Thyroid gland (tissue), 4 donors: ENCODE measurements around the gene AGXT2. TPM values are rescaled to one million over a fixed set of nuclear protein-coding genes. Genes with fewer than 3 reads are reported as not detected.

Source experiments
- DNase-seq, 2 donors: peaks; one replicate each; pipeline ENCODE4 v3.0.0-alpha.2; 2019
- H3K27ac ChIP-seq, 3 donors: fragments of 200-600 bp; sonication (generic); 1 replicate in 2 of 3; 2 replicates in 1 of 3; pipeline ENCODE4 v1.5.1; 2016 to 2019; ENCODE audit warnings: mild to moderate bottlenecking in 1 of 3, moderate library complexity in 1 of 3
- H3K27me3 ChIP-seq: fragments of 200-600 bp; sonication (generic); one replicate; pipeline ENCODE4 v1.5.1; 2019
- H3K36me3 ChIP-seq, 2 donors: fragments of 200-600 bp; sonication (generic); one replicate each; pipeline ENCODE4 v1.5.1; 2016 to 2019
- H3K4me1 ChIP-seq, 2 donors: fragments of 200-600 bp; sonication (generic); one replicate each; pipeline ENCODE4 v1.5.1; 2017 to 2019
- H3K4me3 ChIP-seq, 3 donors: fragments of 200-600 bp; sonication (generic); replicated peaks in 1 of 3; 1 replicate in 2 of 3; 2 replicates in 1 of 3; pipeline ENCODE4 v1.5.1; 2016; ENCODE audit warnings: mild to moderate bottlenecking in 1 of 3
- H3K9me3 ChIP-seq: fragments of 200-600 bp; sonication (generic); one replicate; pipeline ENCODE4 v1.5.1; 2017
- POLR2A ChIP-seq, 2 donors: fragments of 450-650 bp; IDR thresholded peaks; one replicate each; pipeline ENCODE4 v1.6.1; 2017; ENCODE audit warnings: antibody characterized with exemption in 2 of 2, mild to moderate bottlenecking in 2 of 2, moderate library complexity in 1 of 2
- WGBS, 2 donors: methylation state at CpG; one replicate each; pipeline ENCODE4 v1.1.5; 2017; 5-methylcytosine and 5-hydroxymethylcytosine counted together
- intact Hi-C: fragments of 100-400 bp; cut with DNase I; formaldehyde crosslinking; loops from one replicate; pipeline ENCODE4 v1.15.1; 2023
- total RNA-seq, 4 donors: library from RNA; depleted of rRNA; stranded (reverse); fragments of >200 nt; gene quantifications; one replicate each; pipeline ENCODE4 v1.2.3, GENCODE V29; 2016
- TF ChIP-seq, protein P1 (sequence below), 6 experiments: fragments of 200-600 bp in 3 of 6; fragments of 450-650 bp in 3 of 6; sonication (generic) in 3 of 6; IDR thresholded peaks; one replicate each; pipeline ENCODE4 v1.5.1; 2016 to 2019; ENCODE audit warnings: antibody characterized with exemption in 6 of 6, mild to moderate bottlenecking in 2 of 6, inconsistent platforms in 1 of 6, moderate library complexity in 1 of 6

Gene AGXT2
- total RNA-seq, 4 donors from 2014 or later = not detected

DNA sequence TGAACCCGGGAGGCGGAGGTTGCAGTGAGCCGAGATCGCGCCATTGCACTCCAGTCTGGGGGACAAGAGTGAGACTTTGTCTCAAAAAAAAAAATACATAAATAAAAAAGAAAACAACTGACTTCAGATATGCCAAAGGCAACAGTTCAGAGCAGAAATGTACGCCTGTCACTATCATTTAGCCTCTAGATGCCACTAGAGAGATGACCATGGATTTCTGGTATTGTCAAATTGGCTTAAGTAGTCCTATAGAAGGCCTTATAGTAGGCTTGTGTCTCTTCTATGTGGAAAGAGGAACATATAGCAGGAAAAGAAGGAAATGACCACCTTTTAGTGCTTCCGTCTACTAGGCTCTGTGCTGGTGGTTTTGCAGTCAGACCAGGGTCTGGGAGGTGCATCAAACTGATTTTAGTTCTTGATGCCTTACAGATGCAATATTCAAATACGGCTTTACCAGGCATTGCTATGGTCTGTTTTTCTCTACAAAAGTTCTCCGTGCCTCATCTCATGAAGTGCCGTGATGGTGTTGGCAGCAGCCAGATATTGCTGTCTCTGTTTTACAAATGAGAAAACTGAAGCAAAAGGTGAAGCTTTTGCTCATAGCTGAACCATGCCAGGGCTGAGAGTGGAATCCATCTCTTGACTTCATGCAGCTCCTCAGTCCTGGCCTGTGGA, 17.2 kb downstream of the AGXT2 start:
- no peak overlapping the region for H3K27ac ChIP-seq
- H3K36me3 ChIP-seq = no peaks in the 10 kb centered on the region
- H3K9me3 ChIP-seq = no peaks in the 10 kb centered on the region
- TF ChIP-seq, protein P1, sequence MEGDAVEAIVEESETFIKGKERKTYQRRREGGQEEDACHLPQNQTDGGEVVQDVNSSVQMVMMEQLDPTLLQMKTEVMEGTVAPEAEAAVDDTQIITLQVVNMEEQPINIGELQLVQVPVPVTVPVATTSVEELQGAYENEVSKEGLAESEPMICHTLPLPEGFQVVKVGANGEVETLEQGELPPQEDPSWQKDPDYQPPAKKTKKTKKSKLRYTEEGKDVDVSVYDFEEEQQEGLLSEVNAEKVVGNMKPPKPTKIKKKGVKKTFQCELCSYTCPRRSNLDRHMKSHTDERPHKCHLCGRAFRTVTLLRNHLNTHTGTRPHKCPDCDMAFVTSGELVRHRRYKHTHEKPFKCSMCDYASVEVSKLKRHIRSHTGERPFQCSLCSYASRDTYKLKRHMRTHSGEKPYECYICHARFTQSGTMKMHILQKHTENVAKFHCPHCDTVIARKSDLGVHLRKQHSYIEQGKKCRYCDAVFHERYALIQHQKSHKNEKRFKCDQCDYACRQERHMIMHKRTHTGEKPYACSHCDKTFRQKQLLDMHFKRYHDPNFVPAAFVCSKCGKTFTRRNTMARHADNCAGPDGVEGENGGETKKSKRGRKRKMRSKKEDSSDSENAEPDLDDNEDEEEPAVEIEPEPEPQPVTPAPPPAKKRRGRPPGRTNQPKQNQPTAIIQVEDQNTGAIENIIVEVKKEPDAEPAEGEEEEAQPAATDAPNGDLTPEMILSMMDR (IDR thresholded peaks at IDR 0.05) = no peak
- no peak for DNase-seq
- no peaks in the 10 kb centered on the region for H3K27me3 ChIP-seq
- no peak overlapping the region for H3K4me3 ChIP-seq
- 76 to 84% methylated on average over 10 of the region's 10 CpGs for WGBS, 2 donors
- H3K4me1 ChIP-seq = no peaks in the 10 kb centered on the region
- intact Hi-C loops = no loop called here

DNA sequence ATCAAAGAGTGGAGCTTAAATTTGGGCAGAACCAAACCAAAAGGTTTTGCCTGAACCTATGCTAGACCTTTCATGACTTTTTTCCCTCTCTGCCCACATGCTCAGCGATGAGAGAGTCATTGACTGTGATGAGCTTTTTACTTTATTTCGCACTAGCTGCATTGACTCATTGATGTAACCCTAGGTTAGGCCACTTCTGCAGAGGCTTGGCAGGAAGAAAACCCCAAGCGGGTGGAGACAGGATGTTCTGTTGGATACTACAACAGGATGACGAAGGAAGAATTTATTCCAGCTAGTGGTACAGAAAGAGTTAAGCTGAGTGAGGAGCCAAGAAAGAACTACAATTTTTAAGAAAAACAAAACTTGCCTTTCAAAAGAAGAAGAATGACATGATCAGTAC, 18.4 kb downstream of the AGXT2 start:
- WGBS, 2 donors = 64 to 66% methylated on average over 3 to 4 of the region's 4 CpGs
- Histone ChIP-seq H3K36me3 (no peaks in the 10 kb centered on the region), H3K27ac (no peak overlapping the region), H3K9me3 (no peaks in the 10 kb centered on the region), H3K27me3 (no peaks in the 10 kb centered on the region), H3K4me3 (no peak overlapping the region), H3K4me1 (no peaks in the 10 kb centered on the region)
- no peak for DNase-seq
- intact Hi-C loops = no loop called here
- no peak for TF ChIP-seq POLR2A (IDR thresholded peaks at IDR 0.05)
- TF ChIP-seq, protein P1 (IDR thresholded peaks at IDR 0.05) = no peak

DNA sequence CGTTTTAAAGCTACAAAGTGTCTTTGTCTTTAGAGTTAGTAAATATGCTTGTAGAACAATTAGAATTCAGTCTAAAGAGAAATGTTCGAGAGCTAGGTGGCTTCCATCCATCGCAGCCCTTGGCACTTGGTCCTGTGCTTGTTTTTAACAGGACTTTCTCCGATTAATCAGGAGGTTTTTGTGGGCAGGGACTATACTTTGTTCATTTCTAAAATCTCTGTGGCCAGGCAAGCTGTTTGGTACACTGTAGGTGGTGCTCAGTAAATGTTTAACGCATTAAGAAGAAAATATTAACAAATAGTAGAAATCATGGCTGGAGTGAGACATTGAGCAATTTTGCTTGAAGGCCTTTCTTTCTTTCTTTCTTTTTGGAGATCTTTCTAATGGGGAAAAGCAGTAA, 20.8 kb downstream of the AGXT2 start:
- intact Hi-C loops = no loop called here
- DNase-seq = no peak
- WGBS, 2 donors = 74 to 82% methylated on average over 5 of the region's 5 CpGs
- Histone ChIP-seq H3K9me3 (no peaks in the 10 kb centered on the region), H3K36me3 (no peaks in the 10 kb centered on the region), H3K27ac (no peak overlapping the region), H3K4me1 (no peaks in the 10 kb centered on the region), H3K4me3 (no peak overlapping the region), H3K27me3 (no peaks in the 10 kb centered on the region)
- no peak for TF ChIP-seq POLR2A (IDR thresholded peaks at IDR 0.05)
- TF ChIP-seq, protein P1 (IDR thresholded peaks at IDR 0.05) = no peak

DNA sequence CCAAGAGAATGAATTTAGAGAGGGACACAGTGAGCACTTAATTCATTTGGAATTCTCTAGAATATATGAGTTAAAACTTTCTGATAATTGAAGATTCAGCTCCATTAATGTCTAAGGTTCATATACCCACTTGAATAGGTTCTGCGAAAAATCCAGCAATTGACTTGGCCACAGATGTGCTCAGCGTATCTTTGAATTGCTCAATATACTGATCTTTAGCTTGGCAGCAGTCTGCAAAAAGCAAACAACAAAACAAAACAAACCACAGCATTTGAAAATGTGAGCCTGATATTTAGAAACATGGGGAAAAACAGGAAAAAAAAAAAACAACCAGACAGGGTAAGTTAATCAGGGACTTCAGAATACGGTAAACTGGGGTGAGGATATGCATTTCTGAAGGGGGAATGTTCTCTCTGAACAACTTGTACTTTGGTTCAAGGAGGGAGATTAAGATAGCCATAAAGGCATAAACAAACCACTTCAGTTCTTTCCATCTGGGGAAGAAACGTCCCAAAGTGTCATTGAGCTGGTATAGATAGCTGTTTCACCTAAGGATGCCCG, 21.4 kb downstream of the AGXT2 start:
- intact Hi-C loops = no loop called here
- DNase-seq = no peak
- Histone ChIP-seq H3K4me1 (no peaks in the 10 kb centered on the region), H3K27ac (no peak overlapping the region), H3K27me3 (no peaks in the 10 kb centered on the region), H3K36me3 (no peaks in the 10 kb centered on the region), H3K9me3 (no peaks in the 10 kb centered on the region), H3K4me3 (no peak overlapping the region)
- WGBS, 2 donors = 56 to 69% methylated on average over 5 of the region's 5 CpGs
- TF ChIP-seq POLR2A (IDR thresholded peaks at IDR 0.05) = no peak
- TF ChIP-seq, protein P1 (IDR thresholded peaks at IDR 0.05) = no peak

DNA sequence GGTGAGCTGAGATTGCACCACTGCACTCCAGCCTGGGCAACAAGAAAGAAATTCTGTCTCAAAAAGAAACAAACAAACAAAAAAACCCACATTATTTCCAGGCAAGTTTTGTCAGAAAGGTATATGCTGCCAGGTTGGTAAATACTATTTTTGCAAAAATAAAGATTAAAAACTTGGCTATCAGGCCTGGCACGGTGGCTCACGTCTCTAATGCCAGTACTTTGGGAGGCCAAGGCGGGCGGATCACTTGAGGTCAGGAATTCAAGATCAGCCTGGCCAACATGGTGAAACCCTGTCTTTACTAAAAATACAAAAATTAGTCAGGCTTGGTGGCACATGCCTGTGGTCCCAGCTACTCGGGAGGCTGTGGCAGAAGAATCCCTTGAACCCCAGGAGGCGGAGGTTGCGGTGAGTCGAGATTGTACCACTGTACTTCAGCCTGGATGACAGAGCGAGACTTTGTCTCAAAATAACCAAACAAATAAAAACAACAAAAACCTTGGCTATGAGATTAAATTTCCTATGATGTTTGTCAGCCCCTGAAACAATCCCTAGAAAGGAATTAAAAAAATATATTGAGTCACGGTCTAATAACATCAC, 22.7 kb downstream of the AGXT2 start:
- no peaks in the 10 kb centered on the region for H3K27me3 ChIP-seq
- 85 to 88% methylated on average over 10 of the region's 10 CpGs for WGBS, 2 donors
- H3K36me3 ChIP-seq = no peaks in the 10 kb centered on the region
- TF ChIP-seq POLR2A (IDR thresholded peaks at IDR 0.05) = no peak
- TF ChIP-seq, protein P1 (IDR thresholded peaks at IDR 0.05) = no peak
- no peaks in the 10 kb centered on the region for H3K9me3 ChIP-seq
- H3K4me3 ChIP-seq = no peak overlapping the region
- no peak for DNase-seq
- intact Hi-C loops = no loop called here
- no peak overlapping the region for H3K27ac ChIP-seq
- no peaks in the 10 kb centered on the region for H3K4me1 ChIP-seq
